Trophoblast cell (in vitro differentiated cells and primary cell): ENCODE results near the gene FLYWCH1.

Experiments used
- DNase-seq, 2 donors: peaks; one replicate each; pipeline ENCODE4 v3.0.0-alpha.2; 2016
- H2AFZ ChIP-seq: 2 replicates; pipeline ENCODE4 v1.6.1; 2013; ENCODE audit warnings: low read length, moderate library complexity, mild to moderate bottlenecking; ENCODE audit not compliant: insufficient read depth, poor library complexity
- H2AK5ac ChIP-seq: 2 replicates; pipeline ENCODE4 v1.6.1; 2013; ENCODE audit warnings: mild to moderate bottlenecking, low read length
- H2BK120ac ChIP-seq: 2 replicates; pipeline ENCODE4 v1.6.1; 2013; ENCODE audit warnings: low read length, mild to moderate bottlenecking, moderate library complexity; ENCODE audit not compliant: insufficient read depth, poor library complexity
- H2BK12ac ChIP-seq: 2 replicates; pipeline ENCODE4 v1.6.1; 2013; ENCODE audit warnings: mild to moderate bottlenecking, low read length, moderate library complexity
- H2BK5ac ChIP-seq: 2 replicates; pipeline ENCODE4 v1.6.1; 2013; ENCODE audit warnings: low read length, low read depth, moderate library complexity, mild to moderate bottlenecking; ENCODE audit not compliant: poor library complexity
- H3K14ac ChIP-seq: 2 replicates; pipeline ENCODE4 v1.6.1; 2013; ENCODE audit warnings: mild to moderate bottlenecking, low read length
- H3K18ac ChIP-seq: 2 replicates; pipeline ENCODE4 v1.6.1; 2013; ENCODE audit warnings: mild to moderate bottlenecking, low read length
- H3K23ac ChIP-seq: 2 replicates; pipeline ENCODE4 v1.6.1; 2013; ENCODE audit warnings: low read length
- H3K27ac ChIP-seq: 2 replicates; pipeline ENCODE4 v1.5.1; 2013; ENCODE audit warnings: low read depth, mild to moderate bottlenecking, inconsistent platforms, low read length, moderate library complexity
- H3K27me3 ChIP-seq: 2 replicates; pipeline ENCODE4 v1.6.1; 2013; ENCODE audit warnings: inconsistent platforms, mild to moderate bottlenecking, low read length, moderate library complexity; ENCODE audit not compliant: insufficient read depth
- H3K36me3 ChIP-seq, 2 experiments: 1 replicate in 1 of 2; 2 replicates in 1 of 2; pipeline ENCODE4 v1.6.1; 2013; ENCODE audit warnings: low read length in 2 of 2, mild to moderate bottlenecking in 2 of 2, moderate library complexity in 1 of 2; ENCODE audit not compliant: insufficient read depth in 2 of 2, control insufficient read depth in 1 of 2
- H3K4ac ChIP-seq: 2 replicates; pipeline ENCODE4 v1.6.1; 2013; ENCODE audit warnings: low read depth, mild to moderate bottlenecking, low read length, moderate library complexity
- H3K4me1 ChIP-seq, 2 experiments: 1 replicate in 1 of 2; 2 replicates in 1 of 2; pipeline ENCODE4 v1.6.1; 2013; ENCODE audit warnings: low read length in 2 of 2, mild to moderate bottlenecking in 2 of 2, moderate library complexity in 1 of 2; ENCODE audit not compliant: insufficient read depth in 2 of 2, control insufficient read depth in 1 of 2
- H3K4me2 ChIP-seq: 2 replicates; pipeline ENCODE4 v1.6.1; 2013; ENCODE audit warnings: inconsistent platforms, mild to moderate bottlenecking, low read length, moderate library complexity
- H3K4me3 ChIP-seq: 2 replicates; pipeline ENCODE4 v1.5.1; 2013; ENCODE audit warnings: mild to moderate bottlenecking, low read depth, low read length, inconsistent platforms
- H3K79me1 ChIP-seq: one replicate; pipeline ENCODE4 v1.6.1; 2013; ENCODE audit warnings: low read length
- H3K79me2 ChIP-seq: 2 replicates; pipeline ENCODE4 v1.6.1; 2013; ENCODE audit warnings: low read length, mild to moderate bottlenecking; ENCODE audit not compliant: control insufficient read depth, insufficient read depth, poor library complexity
- H3K9ac ChIP-seq: 2 replicates; pipeline ENCODE4 v1.6.1; 2013; ENCODE audit warnings: mild to moderate bottlenecking, low read length
- H3K9me3 ChIP-seq: 2 replicates; pipeline ENCODE4 v1.6.1; 2013; ENCODE audit warnings: low read depth, mild to moderate bottlenecking, control low read depth, inconsistent platforms, low read length; ENCODE audit not compliant: insufficient read depth
- H4K12ac ChIP-seq: 2 replicates; pipeline ENCODE4 v1.6.1; 2013; ENCODE audit warnings: low read depth, mild to moderate bottlenecking, low read length, moderate library complexity
- H4K8ac ChIP-seq: 2 replicates; pipeline ENCODE4 v1.6.1; 2013; ENCODE audit warnings: low read depth, mild to moderate bottlenecking, low read length, moderate library complexity
- H4K91ac ChIP-seq: one replicate; pipeline ENCODE4 v1.6.1; 2013; ENCODE audit warnings: low read depth, mild to moderate bottlenecking, low read length, moderate library complexity
- WGBS: extraction: QIAGEN DNeasy Blood & Tissue Kit; methylation state at CpG from one replicate; pipeline ENCODE4 v1.1.7; 2013; ENCODE audit warnings: missing lambda C conversion rate; ENCODE audit not compliant: insufficient read length, insufficient coverage; ENCODE audit errors: extremely low coverage; 5-methylcytosine and 5-hydroxymethylcytosine counted together

FLYWCH1 gene

DNA sequence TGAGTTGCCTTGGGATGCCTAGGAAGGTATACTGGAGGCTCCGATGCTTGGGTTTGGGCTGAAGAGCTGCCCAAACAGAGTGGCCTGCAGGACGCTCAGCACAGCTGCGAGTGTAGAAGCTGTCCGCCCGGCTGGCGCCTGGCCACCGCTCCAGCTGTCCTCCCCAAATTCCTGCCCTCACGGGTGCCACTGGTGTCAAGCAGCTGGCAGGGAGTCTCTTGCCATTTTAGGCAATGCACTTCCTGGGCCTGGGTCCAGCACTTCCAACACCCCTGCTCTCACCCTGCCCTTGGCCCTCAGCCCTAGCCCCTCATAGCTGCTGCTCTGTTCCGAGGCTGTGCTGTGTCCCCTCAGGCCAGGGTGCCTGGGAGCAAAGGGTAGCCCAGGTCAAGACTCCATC lies 73.7 kb downstream of the FLYWCH1 start:
- DNase-seq: no peak
- no peak overlapping the region for H4K12ac ChIP-seq
- peaks cover 3% of the 10 kb centered on the region for H3K79me2 ChIP-seq
- no peak overlapping the region for H2AK5ac ChIP-seq
- no peak overlapping the region for H2BK12ac ChIP-seq
- H4K91ac ChIP-seq: no peak overlapping the region
- H3K4me1 ChIP-seq: peaks cover 18 to 24% of the 10 kb centered on the region in 2 experiments
- no peak overlapping the region for H4K8ac ChIP-seq
- no peak overlapping the region for H3K27ac ChIP-seq
- H3K4me3 ChIP-seq: no peak overlapping the region
- H2BK5ac ChIP-seq: no peak overlapping the region
- no peak overlapping the region for H2BK120ac ChIP-seq
- H2AFZ ChIP-seq: no peak overlapping the region
- H3K18ac ChIP-seq: no peak overlapping the region
- H3K4ac ChIP-seq: no peak overlapping the region
- H3K23ac ChIP-seq: no peak overlapping the region
- no peak overlapping the region for H3K14ac ChIP-seq
- H3K36me3 ChIP-seq: no peaks in the 10 kb centered on the region
- H3K79me1 ChIP-seq: peaks cover 8% of the 10 kb centered on the region
- H3K4me2 ChIP-seq: no peak overlapping the region
- H3K9ac ChIP-seq: no peak overlapping the region
- no peaks in the 10 kb centered on the region for H3K27me3 ChIP-seq
- no peaks in the 10 kb centered on the region for H3K9me3 ChIP-seq
- no CpG with 5 or more reads among the region's 9 CpGs for WGBS

GRCh38 chr16:2985893-2986355 lies 74.2 kb downstream of the FLYWCH1 start:
- H3K23ac ChIP-seq: no peak overlapping the region
- no peak overlapping the region for H2AFZ ChIP-seq
- H3K14ac ChIP-seq: no peak overlapping the region
- no peaks in the 10 kb centered on the region for H3K36me3 ChIP-seq
- no peak overlapping the region for H3K9ac ChIP-seq
- H3K4me2 ChIP-seq: no peak overlapping the region
- no peak overlapping the region for H4K8ac ChIP-seq
- no peak overlapping the region for H3K4ac ChIP-seq
- no CpG with 5 or more reads among the region's 15 CpGs for WGBS
- no peaks in the 10 kb centered on the region for H3K79me2 ChIP-seq
- H3K27ac ChIP-seq: no peak overlapping the region
- H2BK120ac ChIP-seq: no peak overlapping the region
- H3K4me3 ChIP-seq: no peak overlapping the region
- H4K12ac ChIP-seq: no peak overlapping the region
- peaks cover 4% of the 10 kb centered on the region for H3K79me1 ChIP-seq
- H3K9me3 ChIP-seq: no peaks in the 10 kb centered on the region
- H4K91ac ChIP-seq: no peak overlapping the region
- DNase-seq: no peak
- no peak overlapping the region for H2AK5ac ChIP-seq
- peaks cover 14 to 21% of the 10 kb centered on the region in 2 experiments for H3K4me1 ChIP-seq
- H2BK5ac ChIP-seq: no peak overlapping the region
- H2BK12ac ChIP-seq: no peak overlapping the region
- H3K18ac ChIP-seq: no peak overlapping the region
- H3K27me3 ChIP-seq: no peaks in the 10 kb centered on the region

DNA sequence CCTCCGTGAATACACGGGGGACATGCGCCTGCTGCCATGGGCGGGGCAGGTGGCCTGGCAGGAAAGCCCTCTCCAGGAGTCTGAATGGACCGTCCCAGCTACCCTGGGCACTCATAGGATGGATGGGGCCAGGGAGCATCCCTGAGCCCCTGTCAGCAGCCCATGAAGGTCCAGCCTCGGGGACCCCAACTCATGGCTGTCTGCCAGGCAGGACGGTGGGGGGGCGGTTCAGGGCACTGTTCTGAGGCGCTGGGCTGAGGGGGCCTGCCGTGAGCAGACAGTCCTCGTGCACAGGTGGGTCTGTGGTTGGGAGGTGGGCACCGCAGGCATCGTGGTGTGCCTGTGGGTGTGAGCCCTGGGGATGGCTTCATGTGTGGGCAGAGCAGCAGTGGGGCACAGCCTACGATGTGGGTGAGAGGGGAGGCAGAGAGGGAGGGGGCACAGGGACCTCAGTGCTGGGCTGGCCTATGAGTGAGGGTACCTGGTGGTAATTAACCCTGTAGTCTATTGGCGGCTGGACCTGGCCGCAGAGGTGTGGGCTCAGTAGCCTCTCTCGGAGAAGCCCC lies 75.0 kb downstream of the FLYWCH1 start:
- Histone ChIP-seq H3K14ac (no peak overlapping the region), H2BK120ac (no peak overlapping the region), H3K4me1 (peaks cover 7 to 14% of the 10 kb centered on the region in 2 experiments), H3K79me1 (no peaks in the 10 kb centered on the region), H4K12ac (no peak overlapping the region), H3K18ac (no peak overlapping the region), H3K4me3 (no peak overlapping the region), H3K4me2 (no peak overlapping the region), H3K79me2 (no peaks in the 10 kb centered on the region), H3K9ac (no peak overlapping the region), H4K91ac (no peak overlapping the region), H3K27ac (no peak overlapping the region), H2AK5ac (no peak overlapping the region), H2AFZ (no peak overlapping the region), H2BK12ac (no peak overlapping the region), H3K27me3 (no peaks in the 10 kb centered on the region), H3K23ac (no peak overlapping the region), H2BK5ac (no peak overlapping the region), H4K8ac (no peak overlapping the region), H3K9me3 (no peaks in the 10 kb centered on the region), H3K4ac (no peak overlapping the region), H3K36me3 (no peaks in the 10 kb centered on the region)
- DNase-seq: no peak
- WGBS: no CpG with 5 or more reads among the region's 17 CpGs

- H3K9me3 ChIP-seq: no peaks in the 10 kb centered on the region
- H3K27me3 ChIP-seq: no peaks in the 10 kb centered on the region
- no peak overlapping the region for H3K4me3 ChIP-seq
- no peaks in the 10 kb centered on the region for H3K79me2 ChIP-seq
- no peaks in the 10 kb centered on the region for H3K36me3 ChIP-seq
- no peak for DNase-seq
- no peak overlapping the region for H3K4ac ChIP-seq
- no peak overlapping the region for H4K12ac ChIP-seq
- no peak overlapping the region for H2AFZ ChIP-seq
- H3K4me1 ChIP-seq: peaks cover 6 to 10% of the 10 kb centered on the region in 2 experiments
- no peak overlapping the region for H3K27ac ChIP-seq
- H2BK5ac ChIP-seq: no peak overlapping the region
- no peak overlapping the region for H3K14ac ChIP-seq
- H3K9ac ChIP-seq: no peak overlapping the region
- H2AK5ac ChIP-seq: no peak overlapping the region
- H3K18ac ChIP-seq: no peak overlapping the region
- H3K4me2 ChIP-seq: no peak overlapping the region
- no peak overlapping the region for H2BK12ac ChIP-seq
- no peak overlapping the region for H2BK120ac ChIP-seq
- no peaks in the 10 kb centered on the region for H3K79me1 ChIP-seq
- H3K23ac ChIP-seq: no peak overlapping the region
- no CpG with 5 or more reads among the region's 9 CpGs for WGBS
- H4K8ac ChIP-seq: no peak overlapping the region
- no peak overlapping the region for H4K91ac ChIP-seq
Measured at GRCh38 chr16:2987286-2987685, 75.6 kb downstream of the FLYWCH1 start.
